HG03066 (cell line): Measurements from ENCODE around the gene ZNFX1.
"Not testable (repeated sequence)": the region's sequence is repeated elsewhere in the genome, so short reads cannot be mapped to it uniquely, and the experiment has no call there.

ENCODE experiments used
- ATAC-seq: cut with Tn5 transposase; IDR thresholded peaks from one replicate; pipeline ENCODE4 v1.9.1; 2021; ENCODE audit warnings: low read depth; ENCODE audit not compliant: unreplicated experiment

ZNFX1 gene

DNA sequence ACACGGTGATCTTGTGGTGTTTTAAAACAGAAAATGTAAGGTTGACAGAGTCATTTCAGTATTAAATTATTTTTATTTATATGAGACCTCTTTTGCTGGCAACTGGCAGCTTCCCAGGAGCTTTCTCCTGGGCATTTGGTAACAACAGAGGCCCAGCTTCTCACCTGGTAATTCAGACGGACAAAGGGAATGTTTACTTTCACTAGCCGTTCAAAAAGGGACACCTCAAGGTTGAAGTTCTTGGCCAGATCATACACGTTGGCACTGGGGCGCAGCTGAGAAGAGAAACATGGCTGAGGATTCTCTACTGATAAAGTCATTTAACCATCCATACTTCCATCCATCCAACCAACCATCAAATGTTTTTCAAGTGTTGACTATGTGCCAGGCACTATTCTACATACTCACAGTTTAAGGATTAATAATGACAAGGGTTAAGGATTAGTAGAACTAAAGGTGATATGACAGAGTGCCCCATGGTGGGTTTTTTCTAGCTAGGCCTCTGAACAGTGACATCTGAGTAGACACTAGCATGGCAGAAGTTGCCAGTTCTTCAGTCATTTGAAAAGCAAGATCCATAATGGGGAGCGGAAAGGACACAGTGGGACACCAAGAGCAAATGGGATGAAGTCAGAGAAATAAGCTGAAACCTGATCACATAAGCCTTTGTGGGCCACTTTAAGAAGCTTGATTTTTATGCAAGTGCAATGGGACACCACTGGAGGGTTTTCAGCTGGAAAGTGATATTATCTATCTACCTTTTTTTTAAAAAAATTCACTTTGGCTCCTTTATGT, 25.1 kb downstream of the ZNFX1 start:
- no peak for ATAC-seq

GRCh38 chr20:49248879-49249665, 28.8 kb downstream of the ZNFX1 start:
- no peak for ATAC-seq

DNA sequence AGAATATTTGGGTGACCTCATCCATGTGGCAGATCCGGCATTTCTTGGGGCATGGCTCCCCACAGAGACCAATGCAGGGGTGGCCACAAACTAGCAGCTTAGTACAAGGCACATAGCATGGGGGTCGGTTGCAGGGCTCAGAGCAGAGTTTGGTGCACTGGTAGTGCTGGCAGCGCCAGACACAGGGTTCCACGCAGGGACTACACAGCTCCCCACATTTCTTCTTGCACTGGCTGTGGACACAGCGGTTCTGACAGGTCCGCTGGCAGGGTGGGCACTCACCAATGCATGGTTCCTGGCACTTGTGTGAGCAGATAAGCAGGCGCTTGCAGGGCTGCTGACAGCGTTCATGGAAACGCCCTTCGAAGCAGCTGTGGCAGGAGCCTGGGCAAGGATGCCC, 29.6 kb downstream of the ZNFX1 start:
- no peak for ATAC-seq

DNA sequence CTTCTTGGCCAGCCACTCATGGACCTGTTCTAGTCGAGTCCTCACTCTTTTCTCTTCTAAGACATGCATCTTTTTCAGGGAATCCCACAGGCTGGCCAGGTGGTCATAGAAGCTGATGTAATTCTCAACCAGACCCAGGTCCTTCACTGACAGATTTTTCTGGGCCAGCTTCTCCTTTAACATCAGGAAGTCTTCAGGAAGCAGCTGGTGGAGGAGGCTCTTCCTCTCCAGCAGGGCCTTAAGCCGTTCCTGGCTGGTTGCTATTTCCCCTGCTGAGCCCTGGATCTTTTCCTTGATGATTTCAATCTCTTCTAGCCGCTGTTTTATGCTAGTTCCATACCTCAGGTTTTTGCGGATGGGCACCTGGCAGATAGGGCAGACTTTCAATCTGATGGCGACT, 30.1 kb downstream of the ZNFX1 start:
- ATAC-seq = no peak

DNA sequence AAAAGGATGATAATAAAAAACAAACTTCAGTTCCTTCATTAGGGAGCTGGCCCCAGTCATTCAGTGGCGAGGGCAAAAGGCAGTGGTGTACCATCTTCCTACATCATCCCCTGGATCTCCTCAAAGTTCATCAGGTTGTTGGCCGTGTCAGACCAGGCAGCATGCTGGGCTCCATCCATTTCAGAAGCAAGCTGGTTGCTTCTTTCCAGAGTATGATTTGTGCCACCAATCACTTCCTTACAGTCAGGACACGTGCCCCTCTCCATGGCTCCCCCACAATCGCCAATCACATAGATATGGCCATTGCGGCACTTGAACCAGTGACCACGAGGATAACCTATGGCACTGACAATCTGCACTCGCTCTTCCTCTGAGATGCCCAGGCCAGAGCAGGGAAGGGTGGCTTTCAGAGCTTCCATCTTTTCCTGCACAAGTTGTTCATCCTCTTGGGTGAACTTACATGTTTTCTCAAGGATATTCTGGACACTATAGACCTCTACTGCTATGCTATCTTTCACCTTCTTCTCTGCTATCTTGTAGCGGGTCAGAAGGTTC, 30.6 kb downstream of the ZNFX1 start:
- ATAC-seq = no peak

- ATAC-seq = no peak
Measured at GRCh38 chr20:49245921-49246740, 31.7 kb downstream of the ZNFX1 start.

DNA sequence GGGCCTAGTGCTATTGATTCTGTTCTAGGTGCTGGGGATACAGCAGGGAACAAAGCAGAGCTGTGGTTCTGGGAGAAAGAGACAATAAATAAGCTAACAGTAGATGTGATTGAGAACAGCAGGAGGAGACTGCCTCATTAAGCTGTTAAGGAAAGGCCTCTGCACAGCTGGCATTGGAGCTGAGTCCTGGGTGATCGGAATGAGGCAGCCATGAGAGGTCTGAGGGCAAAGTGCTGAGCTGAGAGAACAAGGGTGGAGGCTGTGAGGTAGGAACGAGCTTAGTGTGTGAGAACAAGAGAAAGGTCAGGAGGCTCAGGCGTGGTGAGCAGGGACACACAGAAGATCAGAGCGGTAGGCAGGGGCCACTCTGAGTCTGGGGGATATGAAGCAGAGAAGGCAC, 40.3 kb downstream of the ZNFX1 start:
- no peak for ATAC-seq

- ATAC-seq = no peak
Measured at GRCh38 chr20:49236301-49236700, 41.6 kb downstream of the ZNFX1 start.

GRCh38 chr20:49234831-49235230, 43.0 kb downstream of the ZNFX1 start:
- no peak for ATAC-seq

DNA sequence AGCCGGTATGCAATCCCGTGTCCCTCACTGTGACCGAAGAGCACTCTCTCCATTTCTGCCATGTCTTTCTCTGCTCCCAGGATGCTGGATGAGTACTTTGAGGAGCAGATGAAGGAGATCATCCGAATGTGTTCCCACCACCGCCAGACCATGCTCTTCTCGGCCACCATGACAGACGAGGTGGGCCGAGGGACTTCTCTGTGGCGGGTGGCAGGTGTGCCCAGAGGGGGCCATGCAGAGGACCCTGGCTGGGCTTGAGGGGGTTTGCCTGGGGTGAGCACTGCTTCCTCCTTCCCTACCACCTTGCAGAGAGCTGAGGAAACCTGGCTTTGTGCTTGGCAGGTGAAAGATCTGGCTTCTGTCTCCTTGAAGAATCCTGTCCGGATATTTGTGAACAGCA, 44.6 kb downstream of the ZNFX1 start:
- no peak for ATAC-seq

- ATAC-seq = no peak
Measured at GRCh38 chr20:49231471-49231870, 46.4 kb downstream of the ZNFX1 start.

GRCh38 chr20:49230561-49231133, 47.2 kb downstream of the ZNFX1 start:
- ATAC-seq = no peak

- ATAC-seq = no peak
Measured at GRCh38 chr20:49230021-49230420, 47.8 kb downstream of the ZNFX1 start.

DNA sequence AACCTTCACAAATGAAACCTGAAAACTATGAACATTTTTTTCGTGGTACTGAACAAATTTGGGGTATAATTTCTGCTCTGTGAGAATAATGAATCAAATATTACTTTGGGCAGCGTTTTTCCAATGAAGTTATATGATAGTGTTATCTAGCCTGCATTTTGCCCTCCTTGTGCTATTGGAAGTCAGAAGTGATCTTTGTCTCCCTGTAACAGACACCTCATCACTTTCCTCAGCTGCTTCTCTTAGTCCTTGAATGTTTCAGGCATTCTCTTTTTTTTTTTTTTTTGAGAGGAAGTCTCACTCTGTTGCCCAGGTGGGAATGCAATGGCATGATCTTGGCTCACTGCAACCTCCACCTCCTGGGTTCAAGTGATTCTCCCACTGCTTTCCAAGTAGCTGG, 48.5 kb downstream of the ZNFX1 start:
- ATAC-seq = no peak

DNA sequence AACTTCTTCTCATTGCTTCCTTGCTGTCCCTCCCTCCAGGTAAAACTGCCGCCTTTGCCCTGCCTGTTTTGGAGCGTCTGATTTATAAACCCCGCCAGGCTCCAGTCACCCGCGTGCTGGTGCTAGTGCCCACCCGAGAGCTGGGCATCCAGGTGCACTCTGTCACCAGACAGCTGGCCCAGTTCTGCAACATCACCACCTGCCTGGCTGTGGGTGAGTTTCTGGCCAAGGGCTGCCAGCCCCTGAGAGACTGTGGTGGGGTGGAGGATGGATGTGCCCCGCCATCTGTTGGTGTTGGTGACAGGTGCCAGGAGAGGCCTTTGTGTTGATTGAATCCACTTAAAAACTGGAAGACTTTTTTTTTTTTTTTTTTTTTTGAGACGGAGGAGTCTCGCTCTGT, 49.2 kb downstream of the ZNFX1 start:
- ATAC-seq = no peak

- ATAC-seq = no peak
Measured at GRCh38 chr20:49225896-49226295, 52.0 kb downstream of the ZNFX1 start.

- ATAC-seq = no peak
Measured at GRCh38 chr20:49219924-49220831, 57.7 kb downstream of the ZNFX1 start.

DNA sequence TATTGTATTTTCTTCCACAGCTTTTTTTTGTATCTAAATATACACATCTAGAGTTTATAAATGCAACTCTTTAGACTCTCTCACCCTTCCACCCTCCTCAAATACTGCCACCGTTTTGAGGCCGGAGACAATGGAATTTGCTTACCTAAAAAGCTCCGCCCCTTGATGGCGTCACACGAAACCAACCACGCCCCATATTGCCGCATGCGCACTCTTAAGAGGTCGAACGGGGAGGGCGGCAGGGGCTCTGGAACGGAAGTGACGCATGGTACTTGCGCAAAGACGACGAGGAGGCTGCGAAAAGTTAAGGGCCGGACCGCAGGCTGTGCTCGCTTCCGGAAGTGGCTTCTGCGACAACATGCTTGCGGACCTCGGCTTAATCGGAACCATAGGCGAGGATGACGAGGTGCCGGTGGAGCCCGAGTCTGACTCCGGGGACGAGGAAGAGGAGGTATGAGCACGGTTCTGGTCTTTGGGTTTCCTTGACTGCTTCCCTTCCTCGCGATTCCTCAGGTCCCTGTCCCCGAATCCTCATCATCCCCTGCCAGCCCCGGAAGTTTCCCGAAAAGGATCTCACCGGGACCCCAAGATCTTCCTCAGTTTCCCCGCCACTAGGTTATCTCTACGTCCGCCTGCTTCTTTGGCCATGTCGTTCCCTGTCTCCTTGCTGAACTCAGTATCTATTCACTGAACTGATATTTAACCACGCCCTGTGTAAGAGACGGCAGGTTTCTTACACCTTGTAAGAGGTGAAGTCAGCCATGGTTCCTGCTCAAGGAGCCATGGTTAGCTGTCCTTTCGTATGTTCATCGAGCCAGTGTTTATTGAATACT, 58.5 kb downstream of the ZNFX1 start, which contains the start of gene DDX27:
Gene DDX27, plus strand, starts transcription at position 326 of the 833 bp plus-strand sequence. Its CDS starts 33 bp downstream, at position 359.
- ATAC-seq = peak; percentile 89

- ATAC-seq = not testable (repeated sequence)
Measured at GRCh38 chr20:49218739-49219090, 59.1 kb downstream of the ZNFX1 start.
